NT2/D1 (cell line): ENCODE measurements around the gene KLF3.

ENCODE experiments used
- YY1 ChIP-seq: IDR thresholded peaks from 2 replicates; pipeline ENCODE4 v1.6.1; 2011; ENCODE audit not compliant: insufficient read length, insufficient read depth
- ZNF274 ChIP-seq: IDR thresholded peaks from 2 replicates; pipeline ENCODE4 v1.6.1; 2011; ENCODE audit warnings: mild to moderate bottlenecking, low read depth, low read length

DNA sequence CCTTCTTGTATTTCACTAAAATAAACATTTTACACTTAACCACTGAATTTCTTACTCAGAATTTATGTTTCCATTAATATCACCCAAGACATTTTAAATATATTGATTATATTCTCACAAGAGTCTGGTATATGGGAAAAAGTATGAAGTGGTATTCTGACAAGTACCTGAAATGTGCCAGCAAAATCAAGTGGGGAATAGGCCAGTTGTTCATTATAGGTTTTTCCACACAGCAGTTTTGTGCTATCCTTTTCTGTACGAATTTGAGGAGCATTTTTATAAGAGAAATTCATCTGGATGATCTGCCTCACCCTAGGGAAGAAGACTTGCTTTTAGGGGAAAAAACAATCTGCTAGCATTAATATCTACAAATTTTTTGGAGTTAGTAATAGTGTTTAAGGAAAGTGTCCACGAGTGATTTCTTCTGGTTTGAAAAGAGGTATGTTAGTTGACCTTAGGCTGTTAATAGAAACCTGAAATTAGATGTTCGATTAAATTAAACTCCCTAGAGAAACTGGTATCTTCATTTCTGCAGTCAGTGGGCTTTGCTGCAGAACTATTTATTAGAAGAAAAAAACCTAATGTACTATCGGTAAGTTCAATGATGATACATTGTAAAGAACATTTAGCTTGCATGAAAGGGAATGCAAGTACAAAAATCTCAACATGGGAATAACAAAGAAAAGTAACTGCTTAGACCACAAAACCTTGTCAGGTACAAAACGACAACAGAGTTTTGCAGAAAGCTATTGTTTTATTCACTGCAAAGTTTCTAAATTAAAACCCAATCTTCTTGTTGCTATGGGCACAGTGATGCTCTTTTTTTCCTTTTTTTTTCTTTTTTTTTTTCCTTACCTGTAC lies 1.8 kb downstream of the KLF3 start:
- no peak for TF ChIP-seq ZNF274
- no peak for TF ChIP-seq YY1
